HG03097 (cell line): ENCODE measurements around the gene CMPK2.

ENCODE experiments used
- ATAC-seq: cut with Tn5 transposase; IDR thresholded peaks from one replicate; pipeline ENCODE4 v1.9.1; 2021; ENCODE audit not compliant: unreplicated experiment, low FRiP score

CMPK2 gene

DNA sequence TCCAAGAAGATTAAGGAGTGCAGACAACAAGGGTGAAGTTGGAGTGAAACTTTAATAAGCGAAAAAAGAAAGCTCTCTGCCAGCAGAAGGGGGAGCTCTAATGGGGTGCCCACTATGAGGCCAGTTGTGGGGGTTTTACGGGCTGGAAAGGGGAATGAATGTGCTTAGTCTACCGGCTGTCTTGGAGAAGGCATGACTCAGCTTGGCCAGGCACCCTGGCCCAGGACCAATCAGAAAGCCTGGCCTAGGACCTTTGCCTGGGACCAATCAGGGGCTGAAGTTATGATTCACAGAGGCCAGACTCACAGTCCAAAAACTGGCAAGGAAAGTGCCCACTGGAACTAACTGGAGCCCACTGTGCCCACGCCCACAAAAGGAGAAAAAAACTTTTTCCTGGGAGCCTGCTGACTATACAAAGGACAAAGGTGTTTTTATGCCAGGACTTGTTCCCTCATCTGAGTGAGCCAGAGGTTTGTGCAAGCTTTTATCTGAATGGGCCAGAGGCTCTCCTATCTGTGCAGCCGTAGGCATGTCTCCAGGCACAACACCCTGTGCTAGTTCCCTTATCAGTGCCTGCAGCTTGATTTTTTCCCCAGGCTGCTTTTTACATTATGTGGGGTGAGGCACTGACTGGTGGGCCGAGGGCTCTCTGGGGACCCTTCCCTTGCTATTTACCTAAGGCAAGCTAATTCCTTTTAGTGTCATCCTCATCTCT, 18.6 kb downstream of the CMPK2 start:
- no peak for ATAC-seq

DNA sequence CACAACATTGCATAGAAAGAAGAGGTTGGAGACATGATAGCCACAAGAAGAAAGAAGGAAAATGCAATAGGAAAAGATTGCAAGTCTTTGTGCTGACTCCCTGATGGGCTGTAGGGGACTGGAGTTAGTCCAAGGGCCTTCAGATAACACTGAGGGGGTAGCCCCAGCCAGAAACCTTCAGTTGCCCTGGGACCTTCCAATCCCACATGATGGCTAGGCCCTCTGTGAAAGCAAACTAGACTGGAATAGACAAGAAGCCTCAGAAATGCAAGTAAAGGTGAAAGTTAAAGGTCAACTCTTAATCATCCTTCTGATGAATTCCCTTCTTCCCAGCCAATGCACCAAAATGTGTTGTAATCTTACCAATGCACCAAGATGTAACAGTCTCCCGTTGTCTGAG, 19.2 kb downstream of the CMPK2 start:
- no peak for ATAC-seq

DNA sequence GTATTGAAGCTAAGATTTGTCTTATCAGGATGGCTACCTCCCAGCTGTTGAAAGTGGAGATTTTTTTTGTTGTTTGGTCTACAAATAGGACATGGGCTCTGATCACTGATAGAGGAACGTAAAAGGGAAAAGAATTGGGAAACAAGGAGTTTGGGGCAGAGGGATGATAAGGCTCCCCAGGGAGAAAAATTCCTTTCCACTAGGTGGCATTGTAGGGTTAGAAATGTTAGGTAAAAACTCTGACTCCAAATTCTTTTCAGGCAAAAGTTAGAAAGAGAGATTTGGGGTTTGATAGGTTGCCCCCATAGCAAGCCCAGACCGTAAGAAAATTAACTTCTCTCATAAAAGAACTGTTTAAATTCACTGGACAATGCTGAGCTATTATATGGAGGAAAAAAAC, 19.8 kb downstream of the CMPK2 start:
- ATAC-seq = no peak

DNA sequence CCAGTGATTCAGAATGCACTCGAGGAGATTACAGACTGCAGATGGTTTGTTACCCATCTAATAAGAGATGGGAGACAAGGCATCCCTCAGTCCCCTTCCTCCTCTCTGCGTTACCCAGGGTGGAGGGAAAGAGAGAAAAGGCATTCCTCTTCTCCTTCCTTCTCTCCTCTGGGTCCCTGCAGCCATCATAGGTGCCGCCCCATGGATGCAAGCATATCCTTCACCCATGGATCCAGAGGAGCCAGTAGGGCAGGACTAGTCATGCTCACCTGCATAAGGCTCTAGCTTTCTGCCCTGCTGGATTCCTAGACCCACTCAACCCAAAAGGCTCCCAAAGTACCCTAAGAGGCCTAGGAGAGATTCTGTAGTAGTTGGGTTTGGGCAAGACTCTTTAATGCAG, 20.4 kb downstream of the CMPK2 start:
- ATAC-seq = no peak

DNA sequence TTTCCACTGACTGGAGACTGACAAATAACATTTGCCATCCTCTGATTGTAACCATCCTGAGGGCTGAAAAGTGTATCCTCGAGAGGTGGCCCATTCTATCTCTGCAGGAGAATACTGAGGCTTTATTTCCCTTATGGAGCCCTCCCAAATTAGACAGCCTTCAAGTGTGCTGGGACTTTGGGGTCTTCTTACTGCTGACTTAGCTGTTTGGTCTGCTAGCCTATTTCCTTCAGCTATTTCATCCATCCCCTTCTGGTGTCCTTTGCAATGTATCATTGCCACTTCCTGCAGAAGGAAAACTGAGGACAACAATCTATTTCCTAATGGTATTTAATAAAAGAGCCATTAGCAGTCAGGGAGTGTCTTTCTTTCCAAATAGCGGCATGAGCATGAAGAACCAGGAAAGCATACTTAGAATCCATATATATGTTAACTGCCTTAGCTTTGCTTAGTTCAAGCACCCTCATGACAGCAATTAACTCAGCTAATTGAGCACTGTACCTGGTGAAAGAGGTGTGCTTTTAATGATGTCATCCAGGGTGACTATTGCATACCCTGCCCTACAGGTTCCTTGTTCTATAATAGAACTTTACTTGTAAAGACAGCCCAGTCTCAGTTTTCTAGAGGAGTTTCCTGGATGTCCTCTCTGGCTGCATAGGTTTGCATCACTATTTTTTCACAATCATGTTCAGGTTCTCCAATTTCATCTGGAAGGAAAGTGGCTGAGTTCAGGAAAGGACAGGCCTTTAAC, 24.0 kb downstream of the CMPK2 start:
- ATAC-seq = no peak

DNA sequence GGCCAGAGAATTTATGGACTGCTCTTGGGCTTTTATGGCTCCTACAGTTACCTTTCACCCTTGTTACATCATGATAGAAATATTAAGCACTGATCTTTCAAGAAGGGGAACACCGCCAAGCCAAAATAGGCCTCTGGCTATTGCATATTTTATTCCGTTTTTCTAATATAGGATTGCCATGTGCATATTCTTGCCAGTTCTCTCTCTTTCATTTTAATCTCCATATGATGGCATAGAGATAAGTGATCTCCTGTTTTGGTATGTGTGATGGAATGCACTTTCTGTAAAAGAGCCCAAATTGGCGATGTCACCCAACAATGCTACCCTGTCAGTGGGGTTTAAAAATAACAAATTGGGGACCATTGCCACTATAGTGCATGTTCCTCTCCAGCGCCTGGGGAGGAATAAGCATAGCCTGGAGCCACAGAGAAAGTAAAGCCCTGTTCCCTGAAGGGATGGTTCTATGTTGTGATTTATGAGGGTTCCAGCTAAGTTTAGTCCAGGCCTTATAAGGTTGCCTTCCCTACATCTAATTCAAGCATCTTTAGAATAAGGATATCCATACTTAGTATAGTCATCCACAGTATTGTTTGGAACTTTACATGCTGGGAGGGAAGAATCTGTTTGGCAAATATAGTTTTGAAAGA, 26.9 kb downstream of the CMPK2 start:
- no peak for ATAC-seq

DNA sequence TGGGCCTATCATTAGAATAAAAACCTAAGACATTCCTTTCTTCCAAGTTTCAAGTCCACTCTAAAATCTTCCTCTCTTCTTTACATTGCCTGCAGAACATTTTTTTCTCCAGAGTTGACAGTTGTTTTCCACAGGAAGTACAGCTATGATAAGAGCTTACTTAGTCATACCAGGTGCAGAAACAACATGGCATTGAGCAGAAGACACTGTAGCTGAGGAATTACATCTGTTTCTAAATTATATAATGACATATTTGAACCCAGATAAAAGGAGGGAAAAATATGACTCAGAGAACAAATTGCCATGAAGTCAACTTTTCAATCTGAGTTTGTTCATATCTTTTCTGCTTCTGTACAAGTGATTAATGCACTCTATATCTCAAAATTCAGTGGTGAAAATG, 30.2 kb downstream of the CMPK2 start:
- ATAC-seq = no peak

DNA sequence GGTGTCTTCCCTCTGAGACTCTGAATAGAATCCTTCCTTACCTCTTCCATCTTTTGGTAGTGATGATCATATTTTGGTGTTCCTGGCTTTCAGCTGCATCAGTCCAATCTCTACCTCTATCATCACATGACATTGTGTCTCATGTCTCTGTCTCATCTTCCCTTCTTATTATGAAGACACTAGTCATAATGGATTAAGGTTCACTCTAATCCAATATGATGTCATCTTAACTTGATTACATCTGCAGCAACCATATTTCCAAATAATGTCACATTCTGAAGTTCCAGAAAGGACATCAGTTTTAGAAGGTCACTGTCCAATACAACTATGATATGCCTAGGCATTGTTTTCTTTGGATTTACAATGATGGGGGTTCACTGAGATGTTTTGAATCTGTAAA, 31.5 kb downstream of the CMPK2 start:
- no peak for ATAC-seq

DNA sequence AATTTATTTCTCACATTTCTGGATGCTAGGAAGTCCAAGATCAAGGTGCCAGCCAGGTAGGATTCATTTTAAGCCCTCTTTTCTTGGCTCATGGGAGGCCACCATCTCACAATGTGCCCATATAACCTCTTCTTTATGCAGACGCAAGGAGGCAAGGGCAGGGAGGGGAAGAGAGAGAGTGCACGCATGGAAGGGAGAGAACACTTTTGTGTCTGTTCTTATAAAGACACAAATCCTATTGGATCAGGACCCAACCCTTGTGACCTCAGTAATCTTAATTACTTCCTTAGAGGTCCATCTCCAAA, 32.5 kb downstream of the CMPK2 start:
- ATAC-seq = no peak

DNA sequence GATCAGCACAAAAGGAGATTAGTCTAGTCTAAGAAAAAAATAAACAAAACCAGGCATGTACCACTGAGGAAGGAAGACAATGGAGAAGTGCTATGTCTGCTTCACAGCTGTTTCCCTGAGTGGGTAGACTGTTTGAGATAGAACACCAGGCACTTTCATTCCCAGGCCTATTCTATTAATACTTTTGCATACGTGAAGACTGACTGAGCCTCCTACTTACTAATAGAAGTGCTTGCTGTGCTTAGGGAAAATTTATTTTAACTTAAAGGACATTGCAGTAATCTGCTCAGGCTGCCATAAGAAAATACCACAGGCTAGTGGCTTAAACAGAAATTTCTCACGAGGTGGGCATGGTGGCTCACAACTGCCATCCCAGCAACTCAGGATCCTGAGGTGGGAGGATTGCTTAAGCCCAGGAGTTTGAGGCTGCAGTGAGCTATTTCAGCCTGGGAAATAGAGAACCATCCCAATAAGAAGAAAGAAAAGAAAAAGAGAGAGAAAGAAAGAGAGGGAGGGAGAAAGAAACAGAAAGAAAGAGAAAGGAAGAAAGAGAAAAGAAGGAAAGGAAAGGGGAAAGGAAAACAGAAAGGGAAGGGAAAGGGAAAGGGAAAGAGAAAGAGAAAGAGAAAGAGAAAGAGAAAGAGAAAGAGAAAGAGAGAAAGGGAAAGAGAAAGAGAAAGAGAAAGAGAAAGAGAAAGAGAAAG, 33.0 kb downstream of the CMPK2 start:
- no peak for ATAC-seq

DNA sequence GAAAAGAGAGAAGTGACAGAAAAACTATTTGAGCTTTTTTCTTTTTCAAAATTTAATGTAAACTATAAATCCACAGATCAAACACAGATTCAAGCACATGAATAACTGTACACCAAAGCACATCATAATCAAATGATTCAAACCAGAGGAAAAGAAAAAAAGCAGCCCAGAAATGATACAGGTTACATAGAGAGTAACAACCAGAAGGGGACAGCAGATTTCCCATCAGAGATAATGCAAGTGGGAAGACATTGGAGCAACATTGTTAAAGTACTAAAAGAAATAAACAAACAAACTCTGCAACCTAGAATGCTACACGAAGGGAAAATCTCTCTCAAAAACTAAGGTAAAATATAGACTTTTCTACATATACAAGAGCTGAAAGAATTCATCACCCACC, 34.5 kb downstream of the CMPK2 start:
- no peak for ATAC-seq

DNA sequence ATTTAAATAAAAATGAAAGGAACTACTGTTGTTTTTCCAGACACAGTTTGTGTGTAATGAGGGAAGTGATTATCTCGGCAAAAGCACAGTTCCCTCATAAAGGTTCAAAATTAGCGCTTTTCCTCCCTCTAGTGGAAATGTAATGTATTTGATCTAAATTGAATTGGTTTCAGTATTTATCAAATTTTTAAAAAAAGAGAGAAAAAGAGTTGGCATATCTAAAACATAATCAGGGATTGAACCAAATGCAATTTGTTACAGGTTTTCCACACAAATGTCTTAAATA, 37.5 kb downstream of the CMPK2 start:
- no peak for ATAC-seq

DNA sequence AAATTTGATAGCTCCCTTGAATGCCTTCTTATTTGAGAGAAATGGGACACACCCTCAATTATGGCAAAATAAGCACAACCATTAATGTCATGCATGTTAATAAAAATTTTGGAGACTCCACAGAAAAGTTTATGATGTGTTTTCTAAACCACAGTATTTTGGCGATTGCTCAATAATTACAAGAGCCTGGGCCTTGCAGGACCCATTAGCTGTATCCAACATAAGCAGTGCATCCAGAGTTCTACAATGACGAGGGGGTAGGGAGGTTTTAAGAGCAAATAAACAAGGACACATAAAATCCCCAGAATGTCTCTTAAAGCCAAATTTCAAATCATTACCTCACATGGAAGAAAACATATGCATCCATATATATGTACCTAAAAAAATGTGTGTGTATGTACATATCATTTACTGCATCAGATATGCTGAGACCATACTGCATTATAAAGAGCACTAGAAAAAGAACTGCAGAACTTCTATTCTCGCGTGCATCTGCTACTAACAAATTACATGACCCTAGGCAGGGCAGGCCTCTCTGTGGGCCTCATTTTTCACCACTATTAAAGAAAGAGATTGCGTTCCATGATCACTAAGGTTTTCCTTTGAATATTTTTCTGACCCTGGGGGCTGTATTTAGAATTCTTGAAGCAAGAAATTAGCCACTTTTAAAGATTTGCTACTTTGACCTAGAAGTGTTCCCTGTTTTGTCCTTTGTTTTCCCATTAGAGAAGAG, 38.0 kb downstream of the CMPK2 start:
- no peak for ATAC-seq

DNA sequence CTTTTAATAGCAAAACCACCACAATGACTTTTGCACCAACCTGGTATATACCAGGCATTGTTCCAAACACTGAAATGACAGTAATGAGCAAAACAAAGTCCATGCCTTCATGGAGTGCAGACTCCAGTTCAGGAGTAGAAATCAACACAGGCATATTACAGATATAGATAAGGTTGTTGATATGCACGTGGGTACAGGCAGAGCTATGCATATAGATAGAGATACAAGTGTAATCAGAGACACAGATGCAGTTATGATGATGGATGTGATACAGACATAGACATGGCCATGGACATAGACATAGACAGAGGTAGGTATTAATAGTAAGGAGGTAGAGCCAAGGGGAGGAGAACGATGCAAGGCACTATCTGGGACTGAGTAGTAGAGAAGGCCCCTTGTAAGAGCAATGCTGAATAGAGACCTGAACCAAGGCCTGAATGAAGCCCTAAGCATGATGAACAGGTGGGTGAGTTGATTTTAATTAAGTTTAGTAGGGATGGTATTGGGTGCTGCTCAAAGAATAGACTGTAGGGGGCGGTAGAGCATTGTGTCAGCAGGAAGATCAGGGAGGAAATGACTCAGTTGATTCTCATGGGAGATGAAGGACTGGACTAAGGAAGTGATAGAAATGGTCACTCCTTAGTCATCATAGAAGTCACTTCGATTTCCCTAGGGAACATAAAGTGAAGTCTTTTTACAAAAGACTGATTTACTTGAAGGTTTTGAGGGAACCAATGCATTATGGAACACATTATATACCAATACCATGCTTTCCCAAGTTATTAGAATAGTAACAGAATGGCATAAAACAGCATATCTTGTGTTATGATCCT, 39.4 kb downstream of the CMPK2 start:
- peak; percentile 93 for ATAC-seq

DNA sequence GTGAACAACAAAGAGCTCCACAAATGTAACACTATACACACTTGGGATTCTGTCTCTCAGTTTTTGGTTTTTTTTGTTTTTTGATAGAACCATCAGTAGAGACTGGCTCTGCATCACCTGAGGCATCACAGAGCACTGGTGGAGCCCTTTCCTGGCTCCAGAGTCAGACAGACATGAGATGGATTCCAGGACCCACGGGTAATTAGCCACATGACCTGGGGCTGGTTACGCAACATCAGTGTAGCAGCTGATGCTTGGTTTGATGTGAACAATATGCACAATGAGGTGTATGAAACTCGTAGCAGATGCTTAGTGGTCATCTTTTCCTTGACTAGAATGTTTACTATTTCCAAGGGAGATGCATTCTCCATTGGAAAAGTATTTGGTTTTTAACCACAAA, 40.7 kb downstream of the CMPK2 start:
- ATAC-seq = no peak

DNA sequence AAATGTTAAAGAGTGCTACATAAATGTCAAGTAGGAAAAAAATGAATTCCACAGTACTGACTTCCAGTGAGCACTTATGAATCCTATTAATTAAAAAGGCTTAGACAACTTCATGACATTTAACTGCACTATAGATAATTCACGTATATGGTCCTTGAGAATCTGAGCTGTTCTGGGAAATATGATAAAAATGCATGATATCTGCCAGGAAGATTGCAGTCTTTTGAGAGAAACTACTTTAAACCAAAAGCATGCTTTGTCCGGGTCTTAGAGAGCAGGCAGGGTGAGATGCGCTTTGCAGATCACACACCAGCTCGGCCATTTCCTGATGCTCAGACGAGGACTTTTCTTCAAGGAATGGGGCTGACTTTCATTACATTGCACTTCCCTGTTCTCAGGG, 42.6 kb downstream of the CMPK2 start:
- no peak for ATAC-seq

DNA sequence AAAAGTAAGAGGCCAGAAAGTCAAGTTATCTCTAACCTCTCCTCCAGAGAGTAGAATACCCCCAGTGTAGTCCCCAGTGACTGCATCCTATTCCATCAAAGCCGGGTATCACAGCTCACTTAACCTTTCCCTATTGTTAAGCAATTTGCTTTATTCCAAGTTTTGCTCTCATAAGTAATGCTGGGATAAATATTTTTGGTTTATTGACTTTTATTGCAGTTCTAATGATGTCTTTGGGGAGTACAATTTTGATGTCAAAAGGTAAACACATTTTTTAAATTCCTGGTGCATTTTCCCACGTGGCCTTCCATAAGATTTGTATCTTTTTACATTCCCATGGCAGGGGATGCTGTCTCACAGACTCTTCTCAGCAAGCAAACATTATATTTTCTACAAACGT, 43.3 kb downstream of the CMPK2 start:
- ATAC-seq = no peak

DNA sequence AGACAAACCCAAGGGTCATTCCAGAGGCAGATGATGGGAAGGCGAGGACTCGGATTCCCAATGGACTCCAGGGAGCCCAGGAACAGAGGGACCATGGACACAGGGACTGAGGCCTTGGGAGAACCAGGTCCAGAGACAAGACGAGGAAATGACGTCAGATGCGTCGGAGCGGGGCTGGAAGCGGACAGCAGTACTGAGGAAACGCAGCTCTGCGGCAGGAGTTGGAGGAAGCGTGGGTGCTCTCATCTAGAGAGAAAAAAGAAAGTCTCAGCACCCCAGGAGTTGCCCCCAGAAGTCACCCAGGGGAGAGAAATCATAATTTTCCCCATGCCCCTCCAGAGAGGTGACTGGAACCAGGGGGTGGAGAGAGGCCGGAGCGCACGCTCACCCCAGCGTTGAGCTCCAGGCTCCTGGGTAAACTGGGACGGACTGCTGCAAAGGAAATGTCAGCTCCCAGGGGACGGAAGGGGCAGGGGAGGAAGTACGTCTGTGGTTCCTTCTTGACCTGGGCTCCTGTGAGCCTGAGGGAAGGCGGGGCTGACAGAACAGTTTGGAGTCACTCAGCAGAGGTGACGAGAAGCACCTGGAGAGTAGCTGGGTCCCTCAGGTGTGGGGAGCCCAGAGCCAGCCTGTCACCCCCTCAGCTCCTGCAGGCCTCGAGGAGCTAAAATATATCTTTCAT, 44.7 kb downstream of the CMPK2 start:
- no peak for ATAC-seq

DNA sequence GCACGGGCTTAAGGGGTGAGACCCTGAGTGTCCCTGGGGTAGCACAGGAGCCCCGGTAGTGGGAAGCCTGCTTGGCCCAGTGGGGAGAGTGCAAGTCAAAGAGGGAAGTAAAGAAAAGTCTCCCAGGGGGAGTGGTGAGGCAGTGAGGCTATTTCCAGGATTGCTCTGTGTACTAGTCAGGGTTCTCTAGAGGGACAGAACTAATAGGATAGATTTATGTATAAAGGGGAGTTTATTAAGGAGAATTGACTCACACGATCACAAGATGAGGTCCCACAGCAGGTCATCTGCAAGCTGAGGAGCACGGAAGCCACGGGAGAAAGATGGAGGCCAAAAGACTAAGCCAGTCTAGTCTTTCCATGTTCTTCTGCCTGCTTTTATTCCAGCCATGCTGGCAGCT, 45.5 kb downstream of the CMPK2 start:
- ATAC-seq = no peak

DNA sequence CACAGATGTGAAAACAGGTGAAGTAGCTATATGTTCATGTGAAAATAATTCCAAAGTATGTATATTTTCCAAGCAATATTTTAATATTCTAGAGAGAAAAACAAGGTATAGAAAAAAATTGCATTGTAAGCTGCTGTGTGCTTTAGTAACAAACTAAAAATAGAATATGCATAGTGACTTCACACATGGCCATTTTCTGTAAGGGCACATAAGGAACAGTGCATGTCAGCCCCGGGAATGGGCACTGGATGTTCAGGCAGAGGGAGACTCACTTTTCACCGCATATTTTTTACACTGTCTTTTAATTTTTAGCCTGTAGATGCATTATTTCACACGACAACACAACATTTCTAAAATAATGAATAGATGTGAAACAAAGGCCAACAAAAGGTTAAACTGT, 46.0 kb downstream of the CMPK2 start:
- no peak for ATAC-seq
